OCI-LY7 (cell line): Measurements from ENCODE around the gene BFAR. TPM values are rescaled to one million over a fixed set of nuclear protein-coding genes. Genes with fewer than 3 reads are reported as not detected.

Source experiments
- BruUV-seq: library from RNA; stranded (reverse); fragments of 400-500 nt; replicated peaks from 2 replicates; lab custom pipeline; 2021; lab: Mats Ljungman, UMichigan
- CTCF ChIA-PET: fragments of 300-600 bp; sonication (Branson Sonifier 250); formaldehyde crosslinking; loops from one replicate; lab custom pipeline; 2022; ENCODE audit warnings: antibody characterized with exemption; ENCODE audit not compliant: unreplicated experiment; lab: Charles Lee
- POLR2A ChIA-PET: fragments of 300-600 bp; sonication (Branson Sonifier 250); formaldehyde crosslinking; loops from one replicate; lab custom pipeline; 2022; ENCODE audit warnings: antibody characterized with exemption; lab: Charles Lee
- DNase-seq: peaks from one replicate; pipeline ENCODE4 v3.0.0-alpha.2; 2015; ENCODE audit warnings: low spot score
- H2AFZ ChIP-seq: fragments of 200-600 bp; sonication (generic), shearing (Covaris generic); 2 replicates; pipeline ENCODE4 v1.6.1; 2014; ENCODE audit warnings: mild to moderate bottlenecking, antibody characterized with exemption, low read length, moderate library complexity
- H3K27ac ChIP-seq: fragments of 200-600 bp; sonication (generic); 2 replicates; pipeline ENCODE4 v1.5.1; 2014; ENCODE audit warnings: mixed run types, low read depth, mild to moderate bottlenecking, moderate library complexity, low read length, inconsistent platforms; ENCODE audit not compliant: poor library complexity, severe bottlenecking
- H3K36me3 ChIP-seq: fragments of 200-600 bp; sonication (generic); 2 replicates; pipeline ENCODE4 v1.6.1; 2014; ENCODE audit warnings: mild to moderate bottlenecking, antibody characterized with exemption, low read length, moderate library complexity, mixed read lengths; ENCODE audit not compliant: insufficient read depth
- H3K4me1 ChIP-seq: fragments of 200-600 bp; sonication (generic); 2 replicates; pipeline ENCODE4 v1.5.1; 2014; ENCODE audit warnings: mild to moderate bottlenecking, low read length; ENCODE audit not compliant: insufficient read depth, poor library complexity, severe bottlenecking
- H3K4me2 ChIP-seq: fragments of 200-600 bp; sonication (generic); 2 replicates; pipeline ENCODE4 v1.6.1; 2014; ENCODE audit warnings: mild to moderate bottlenecking, low read length
- H3K4me3 ChIP-seq: fragments of 200-600 bp; sonication (generic); 2 replicates; pipeline ENCODE4 v1.5.1; 2014; ENCODE audit warnings: mild to moderate bottlenecking, low read depth, low read length; ENCODE audit not compliant: poor library complexity, severe bottlenecking
- H3K79me2 ChIP-seq: fragments of 200-600 bp; sonication (generic); 2 replicates; pipeline ENCODE4 v1.6.1; 2016; ENCODE audit warnings: low read depth, mild to moderate bottlenecking, low read length, moderate library complexity, mixed read lengths; ENCODE audit not compliant: insufficient read depth
- H3K9me2 ChIP-seq: fragments of 200-600 bp; sonication (generic); 2 replicates; pipeline ENCODE4 v1.6.1; 2016; ENCODE audit warnings: mild to moderate bottlenecking, low read length, mixed read lengths; ENCODE audit not compliant: insufficient read depth
- H3K9me3 ChIP-seq: fragments of 200-600 bp; sonication (generic); 2 replicates; pipeline ENCODE4 v1.6.1; 2014; ENCODE audit warnings: mild to moderate bottlenecking, mixed run types, low read length, mixed read lengths
- H4K20me1 ChIP-seq: fragments of 200-600 bp; sonication (generic); 2 replicates; pipeline ENCODE4 v1.6.1; 2014; ENCODE audit warnings: mild to moderate bottlenecking, antibody characterized with exemption, low read length, moderate library complexity, mixed read lengths; ENCODE audit not compliant: insufficient read depth
- CTCF ChIP-seq: fragments of 200-600 bp; sonication (generic); conservative IDR thresholded peaks from 2 replicates; pipeline ENCODE4 v1.5.1; 2014; ENCODE audit warnings: mild to moderate bottlenecking, antibody characterized with exemption, low read length, moderate library complexity, mixed read lengths
- EZH2phosphoT487 ChIP-seq: fragments of 200-600 bp; sonication (generic); IDR thresholded peaks from 2 replicates; pipeline ENCODE4 v1.6.1; 2018; ENCODE audit warnings: low read depth, borderline replicate concordance, mild to moderate bottlenecking, mixed run types, antibody characterized with exemption, low read length, moderate library complexity, mixed read lengths
- intact Hi-C: fragments of 100-400 bp; cut with micrococcal nuclease; formaldehyde crosslinking; loops from one replicate; pipeline ENCODE4 v1.10.0; 2022; ENCODE audit not compliant: unreplicated experiment
- total RNA-seq, 2 experiments: library from RNA; depleted of rRNA in 1 of 2; stranded (reverse); fragments of >200 nt in 1 of 2; shearing (Covaris generic) in 1 of 2; gene quantifications; 2 replicates each; pipeline ENCODE4 v1.2.3, GENCODE V29; 2014 to 2022

Gene BFAR
- total RNA-seq, 2 experiments from 2014 or later, result 36.7 to 63.4 TPM

- Histone ChIP-seq H3K9me2 (no peaks in the 10 kb centered on the region), H2AFZ (no peak overlapping the region), H3K9me3 (no peaks in the 10 kb centered on the region), H3K4me1 (peaks cover 25% of the 10 kb centered on the region), H3K27ac (no peak overlapping the region), H3K79me2 (peaks cover 15% of the 10 kb centered on the region; the same call in 1 of the 2 replicates), H4K20me1 (no peaks in the 10 kb centered on the region), H3K4me3 (no peak overlapping the region), H3K36me3 (peaks cover 88% of the 10 kb centered on the region), H3K4me2 (no peak overlapping the region)
- no peak for DNase-seq
- ChIA-PET POLR2A (no interaction called here), CTCF (no interaction called here)
- intact Hi-C loops, result no loop called here
- TF ChIP-seq CTCF, result no peak
- TF ChIP-seq EZH2phosphoT487, result no peak
- no TSS peak for BruUV-seq
These were observed 18.8 kb upstream of the BFAR start for GRCh38 chr16:14613991-14614390.

- H3K4me1 ChIP-seq, result peaks cover 2% of the 10 kb centered on the region
- TF ChIP-seq EZH2phosphoT487, result no peak
- TF ChIP-seq CTCF, result no peak
- no peak overlapping the region for H2AFZ ChIP-seq
- CTCF ChIA-PET, result no interaction called here
- no peak for DNase-seq
- POLR2A ChIA-PET, result interaction anchor here (0.6 kb wide), 2 partner anchors 7 to 1046 kb away, joined by 3 to 5 read pairs; no protein-coding TSS in a partner anchor
- H3K9me3 ChIP-seq, result no peaks in the 10 kb centered on the region
- peaks cover 86% of the 10 kb centered on the region for H3K36me3 ChIP-seq
- H3K4me2 ChIP-seq, result no peak overlapping the region
- no peaks in the 10 kb centered on the region for H4K20me1 ChIP-seq
- peaks cover 4% of the 10 kb centered on the region; the same call in 1 of the 2 replicates for H3K79me2 ChIP-seq
- H3K9me2 ChIP-seq, result no peaks in the 10 kb centered on the region
- no peak overlapping the region for H3K27ac ChIP-seq
- H3K4me3 ChIP-seq, result no peak overlapping the region
- intact Hi-C loops, result no loop called here
- BruUV-seq, result no TSS peak
These were observed 16.5 kb upstream of the BFAR start for GRCh38 chr16:14616280-14616679.

GRCh38 chr16:14618566-14618965, 14.2 kb upstream of the BFAR start:
- CTCF ChIA-PET, result no interaction called here
- no peak for TF ChIP-seq EZH2phosphoT487
- no peak for TF ChIP-seq CTCF
- no peak overlapping the region for H3K27ac ChIP-seq

More at GRCh38 chr16:14618566-14618965, 14.2 kb upstream of the BFAR start:
- Histone ChIP-seq H3K9me3 (no peaks in the 10 kb centered on the region), H3K4me2 (no peak overlapping the region), H3K4me1 (no peaks in the 10 kb centered on the region), H3K79me2 (peaks cover 4% of the 10 kb centered on the region; the same call in 1 of the 2 replicates), H3K4me3 (no peak overlapping the region), H3K9me2 (no peaks in the 10 kb centered on the region), H3K36me3 (peaks cover 88% of the 10 kb centered on the region), H2AFZ (no peak overlapping the region), H4K20me1 (no peaks in the 10 kb centered on the region)
- POLR2A ChIA-PET, result interaction anchor here (0.8 kb wide), 1 partner anchor 9 kb away, joined by 4 read pairs; no protein-coding TSS in a partner anchor
- intact Hi-C loops, result no loop called here
- no peak for DNase-seq
- BruUV-seq, result no TSS peak
